T-helper 17 cell (primary cell): ENCODE measurements around the gene NEURL4. TPM values are rescaled to one million over a fixed set of nuclear protein-coding genes. Genes with fewer than 3 reads are reported as not detected.

Experiments
- ATAC-seq: fragments of 150-1000 bp; cut with Tn5 transposase; 2 replicates; pipeline ENCODE4 v1.10.0; 2021; ENCODE audit warnings: mild to moderate bottlenecking, moderate library complexity
- DNase-seq, 3 donors: peaks; one replicate each; pipeline versions ENCODE4 v3.0.0 to v3.0.0-alpha.2; 2020 to 2021
- H3K9me3 ChIP-seq: one replicate; pipeline ENCODE4 v1.7.0; 2013; ENCODE audit warnings: low read length, mild to moderate bottlenecking; ENCODE audit not compliant: control insufficient read depth, poor library complexity, severe bottlenecking
- H3K27ac Mint-ChIP-seq: one replicate; pipeline ENCODE4 v1.8.0; 2022; ENCODE audit warnings: mild to moderate bottlenecking, moderate library complexity, mixed read lengths
- H3K27me3 Mint-ChIP-seq: one replicate; pipeline ENCODE4 v1.8.0; 2022; ENCODE audit warnings: mixed read lengths
- H3K36me3 Mint-ChIP-seq: one replicate; pipeline ENCODE4 v1.8.0; 2022; ENCODE audit warnings: low read depth, mixed read lengths
- H3K4me1 Mint-ChIP-seq: one replicate; pipeline ENCODE4 v1.8.0; 2022; ENCODE audit warnings: mild to moderate bottlenecking, mixed read lengths
- H3K4me3 Mint-ChIP-seq: one replicate; pipeline ENCODE4 v1.8.0; 2022; ENCODE audit warnings: mild to moderate bottlenecking, moderate library complexity, mixed read lengths
- total RNA-seq, 4 donors: library from RNA in 2 of 4; stranded (reverse) in 2 of 4; gene quantifications; one replicate each; pipeline ENCODE4 v1.2.3 and lab custom pipeline; 2022 to 2026

The NEURL4 gene
- total RNA-seq, 2 donors from 2014 or later = 29.9 to 43.8 TPM

GRCh38 chr17:7281953-7282751 lies 47.0 kb downstream of the NEURL4 start:
- ATAC-seq = no peak
- H3K9me3 ChIP-seq = no peaks in the 10 kb centered on the region
- Mint-ChIP-seq H3K27ac (no peak overlapping the region), H3K4me1 (peaks cover 22% of the 10 kb centered on the region), H3K27me3 (peaks cover 36% of the 10 kb centered on the region), H3K36me3 (no peaks in the 10 kb centered on the region), H3K4me3 (peak overlapping the region; percentile 84)
- DNase-seq = no peak

GRCh38 chr17:7281074-7281952 lies 47.8 kb downstream of the NEURL4 start, which contains the start of gene SLC2A4:
TSS of gene SLC2A4 (plus strand) at chr17:7281718. CDS start at chr17:7281935, 217 bp downstream.
- Mint-ChIP-seq H3K27me3 (peaks cover 36% of the 10 kb centered on the region), H3K27ac (no peak within 1 kb of the TSS), H3K4me3 (peak within 1 kb of the TSS; percentile 84), H3K4me1 (peaks cover 22% of the 10 kb centered on the region), H3K36me3 (no peaks in the 10 kb centered on the region)
- peak; percentile 67 to 80 (median 77) for DNase-seq
- H3K9me3 ChIP-seq = no peaks in the 10 kb centered on the region
- peak; percentile 77 for ATAC-seq

- H3K4me3 Mint-ChIP-seq = peak overlapping the region; percentile 84
- H3K9me3 ChIP-seq = no peaks in the 10 kb centered on the region
- peaks cover 33% of the 10 kb centered on the region for H3K27me3 Mint-ChIP-seq
- DNase-seq (peak; percentile 71 to 81 (median 74)), ATAC-seq (peak; percentile 90)
- H3K36me3 Mint-ChIP-seq = no peaks in the 10 kb centered on the region
- H3K27ac Mint-ChIP-seq = no peak overlapping the region
- peaks cover 22% of the 10 kb centered on the region for H3K4me1 Mint-ChIP-seq
Measured at GRCh38 chr17:7280519-7281073, 48.5 kb downstream of the NEURL4 start.

DNA sequence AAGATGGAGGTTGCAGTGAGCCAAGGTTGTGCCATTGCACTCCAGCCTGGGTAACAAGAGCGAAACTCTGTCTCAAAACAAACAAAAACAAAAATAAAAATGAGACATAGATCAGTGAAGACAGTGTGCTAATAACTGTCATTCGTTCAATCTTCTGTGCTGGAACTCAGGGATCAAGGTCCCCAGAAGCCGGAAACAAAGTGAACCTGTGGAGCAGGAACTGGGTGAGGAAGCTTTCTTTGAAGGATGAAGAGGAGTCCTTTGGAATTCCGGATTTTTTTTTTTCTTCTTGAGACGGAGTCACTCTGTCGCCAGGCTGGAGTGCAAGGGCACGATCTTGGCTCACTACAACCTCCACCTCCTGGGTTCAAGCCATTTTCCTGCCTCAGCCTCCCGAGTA lies 49.7 kb downstream of the NEURL4 start:
- Mint-ChIP-seq H3K4me3 (no peak overlapping the region), H3K36me3 (no peaks in the 10 kb centered on the region), H3K27ac (no peak overlapping the region), H3K27me3 (peaks cover 24% of the 10 kb centered on the region), H3K4me1 (peaks cover 22% of the 10 kb centered on the region)
- H3K9me3 ChIP-seq = no peaks in the 10 kb centered on the region
- ATAC-seq (no peak), DNase-seq (no peak)

- Mint-ChIP-seq H3K4me3 (no peak overlapping the region), H3K27me3 (peaks cover 16% of the 10 kb centered on the region), H3K36me3 (no peaks in the 10 kb centered on the region), H3K4me1 (peaks cover 22% of the 10 kb centered on the region), H3K27ac (no peak overlapping the region)
- H3K9me3 ChIP-seq = no peaks in the 10 kb centered on the region
- no peak for ATAC-seq
- no peak for DNase-seq
Measured at GRCh38 chr17:7266784-7267183, 62.4 kb downstream of the NEURL4 start.

Other genes with a start within 250 kb of the NEURL4 start
- 1 to 10 TPM in 1 of 2 donors, under 1 TPM in 1; 0.40 to 7.1 TPM for gene CLEC10A, start 249.1 kb downstream of the NEURL4 start, total RNA-seq
- under 1 TPM; 0.67 to 0.78 TPM for gene ASGR2, start 214.5 kb downstream of the NEURL4 start, total RNA-seq
- under 1 TPM; 0.42 to 0.92 TPM for gene ASGR1, start 150.0 kb downstream of the NEURL4 start, total RNA-seq
- 10 to 100 TPM in 1 of 2 donors, 1 to 10 TPM in 1; 9.8 to 16.1 TPM for gene DLG4, start 109.5 kb downstream of the NEURL4 start, total RNA-seq
- 100 to 1,000 TPM; 268 to 279 TPM for gene ACADVL, start 109.4 kb downstream of the NEURL4 start, total RNA-seq
- 10 to 100 TPM; 37.0 to 46.9 TPM for gene DVL2, start 94.8 kb downstream of the NEURL4 start, total RNA-seq
- gene PHF23, start 89.9 kb downstream of the NEURL4 start, total RNA-seq = 10 to 100 TPM; 19.2 to 23.2 TPM
- 100 to 1,000 TPM; 212 to 247 TPM for gene GABARAP, start 86.9 kb downstream of the NEURL4 start, total RNA-seq
- 100 to 1,000 TPM; 112 to 115 TPM for gene CTDNEP1, start 77.6 kb downstream of the NEURL4 start, total RNA-seq
- 10 to 100 TPM; 43.0 to 51.0 TPM for gene ELP5, start 77.1 kb downstream of the NEURL4 start, total RNA-seq
- 1 to 10 TPM in 1 of 2 donors, under 1 TPM in 1; 0.78 to 1.2 TPM for gene CLDN7, start 66.9 kb downstream of the NEURL4 start, total RNA-seq
- not detected for gene SLC2A4, start 47.6 kb downstream of the NEURL4 start, total RNA-seq
- not detected for gene YBX2, start 34.7 kb downstream of the NEURL4 start, total RNA-seq
- gene EIF5A, start 21.7 kb downstream of the NEURL4 start, total RNA-seq = 100 to 1,000 TPM; 496 to 601 TPM
- 100 to 1,000 TPM in 1 of 2 donors, 10 to 100 TPM in 1; 96.5 to 104 TPM for gene GPS2, start 14.0 kb downstream of the NEURL4 start, total RNA-seq
- 100 to 1,000 TPM; 641 to 702 TPM for gene ACAP1, start 7.2 kb upstream of the NEURL4 start, total RNA-seq
- 1 to 10 TPM; 1.6 to 2.7 TPM for gene KCTD11, start 22.8 kb upstream of the NEURL4 start, total RNA-seq
- not detected for gene TMEM95, start 25.8 kb upstream of the NEURL4 start, total RNA-seq
- gene TNK1, start 51.8 kb upstream of the NEURL4 start, total RNA-seq = 1 to 10 TPM; 4.8 to 5.9 TPM
- gene PLSCR3, start 65.2 kb upstream of the NEURL4 start, total RNA-seq = 100 to 1,000 TPM; 120 to 126 TPM
- 10 to 100 TPM; 27.3 to 31.7 TPM for gene TMEM256, start 74.8 kb upstream of the NEURL4 start, total RNA-seq
- gene NLGN2, start 78.5 kb upstream of the NEURL4 start, total RNA-seq = 1 to 10 TPM; 5.1 to 6.5 TPM
- not detected for gene SPEM1, start 91.0 kb upstream of the NEURL4 start, total RNA-seq
- gene SPEM2, start 96.3 kb upstream of the NEURL4 start, total RNA-seq = not detected
- not detected for gene SPEM3, start 99.5 kb upstream of the NEURL4 start, total RNA-seq
- 10 to 100 TPM; 12.6 to 13.2 TPM for gene TMEM102, start 106.1 kb upstream of the NEURL4 start, total RNA-seq
- 1 to 10 TPM; 2.0 to 2.6 TPM for gene FGF11, start 110.2 kb upstream of the NEURL4 start, total RNA-seq
- gene CHRNB1, start 115.7 kb upstream of the NEURL4 start, total RNA-seq = 1 to 10 TPM; 7.0 to 7.2 TPM
- 10 to 100 TPM; 44.9 to 49.5 TPM for gene ZBTB4, start 150.3 kb upstream of the NEURL4 start, total RNA-seq
- gene SLC35G6, start 152.1 kb upstream of the NEURL4 start, total RNA-seq = not detected
- gene POLR2A, start 155.0 kb upstream of the NEURL4 start, total RNA-seq = 100 to 1,000 TPM; 553 to 572 TPM
- gene TNFSF12, start 219.7 kb upstream of the NEURL4 start, total RNA-seq = 10 to 100 TPM; 41.7 to 49.2 TPM
- 1 to 10 TPM; 2.9 to 3.1 TPM for gene TNFSF13, start 229.4 kb upstream of the NEURL4 start, total RNA-seq
- gene SENP3, start 232.6 kb upstream of the NEURL4 start, total RNA-seq = 10 to 100 TPM; 33.4 to 37.0 TPM